T1000 (cell line): ENCODE results near the gene UTS2.

Experiments used
- DNase-seq: peaks from one replicate; lab custom pipeline; 2025; ENCODE audit warnings: mixed read lengths; lab: John Stamatoyannopoulos, UW

UTS2 gene

GRCh38 chr1:7813677-7814373, 39.0 kb downstream of the UTS2 start:
- DNase-seq = no peak

- no peak for DNase-seq
These were observed 41.4 kb downstream of the UTS2 start for GRCh38 chr1:7811476-7811875.

GRCh38 chr1:7810395-7810794, 42.5 kb downstream of the UTS2 start:
- DNase-seq = peak; percentile 56

GRCh38 chr1:7809742-7810141, 43.1 kb downstream of the UTS2 start:
- DNase-seq = no peak

GRCh38 chr1:7808253-7808844, 44.5 kb downstream of the UTS2 start:
- DNase-seq = no peak

- DNase-seq = no peak
These were observed 47.4 kb downstream of the UTS2 start for GRCh38 chr1:7805460-7805859.
